Measurements from ENCODE around the gene NFIC.
A peak's percentile ranks its signal among the peaks of the same experiment; 100 is the strongest.

DNA sequence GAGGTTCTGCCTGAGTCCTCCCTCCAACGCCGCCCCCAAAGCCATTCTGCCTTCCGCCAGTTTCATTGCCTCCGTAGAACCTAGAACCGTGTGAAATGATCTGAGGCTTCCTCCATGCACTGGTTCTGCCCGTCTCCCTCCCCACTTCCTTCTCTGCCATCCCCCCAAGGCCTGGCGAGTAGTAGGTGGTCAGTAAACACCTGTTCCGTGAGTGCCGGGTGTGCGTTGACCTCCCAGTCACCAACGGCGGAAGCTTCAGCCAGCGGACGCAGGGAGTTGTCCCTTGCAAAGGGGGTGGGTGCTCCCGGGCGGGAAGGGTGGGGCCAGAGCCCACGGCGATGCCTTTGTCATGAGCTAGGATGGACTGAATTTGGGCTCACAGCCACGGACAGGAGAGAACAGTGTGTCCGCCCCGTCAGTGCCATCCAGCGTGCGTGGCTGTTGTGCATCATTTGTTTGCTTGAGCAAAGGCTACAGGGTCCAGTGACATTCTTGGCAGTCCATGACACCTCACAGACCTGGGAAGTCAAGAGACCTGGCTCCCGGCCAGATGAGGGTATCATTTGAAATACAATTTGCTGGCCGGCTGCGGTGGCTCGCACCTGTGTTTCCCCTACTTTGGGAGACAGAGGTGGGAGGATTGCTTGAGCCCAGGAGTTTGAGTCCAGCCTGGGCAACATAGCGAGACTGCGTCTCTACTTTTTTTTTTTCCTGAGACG is 43.1 kb downstream of the NFIC start:
- peak; percentile 93 for TF ChIP-seq POLR2A (IDR thresholded peaks at IDR 0.05)
- TF ChIP-seq, protein P1, sequence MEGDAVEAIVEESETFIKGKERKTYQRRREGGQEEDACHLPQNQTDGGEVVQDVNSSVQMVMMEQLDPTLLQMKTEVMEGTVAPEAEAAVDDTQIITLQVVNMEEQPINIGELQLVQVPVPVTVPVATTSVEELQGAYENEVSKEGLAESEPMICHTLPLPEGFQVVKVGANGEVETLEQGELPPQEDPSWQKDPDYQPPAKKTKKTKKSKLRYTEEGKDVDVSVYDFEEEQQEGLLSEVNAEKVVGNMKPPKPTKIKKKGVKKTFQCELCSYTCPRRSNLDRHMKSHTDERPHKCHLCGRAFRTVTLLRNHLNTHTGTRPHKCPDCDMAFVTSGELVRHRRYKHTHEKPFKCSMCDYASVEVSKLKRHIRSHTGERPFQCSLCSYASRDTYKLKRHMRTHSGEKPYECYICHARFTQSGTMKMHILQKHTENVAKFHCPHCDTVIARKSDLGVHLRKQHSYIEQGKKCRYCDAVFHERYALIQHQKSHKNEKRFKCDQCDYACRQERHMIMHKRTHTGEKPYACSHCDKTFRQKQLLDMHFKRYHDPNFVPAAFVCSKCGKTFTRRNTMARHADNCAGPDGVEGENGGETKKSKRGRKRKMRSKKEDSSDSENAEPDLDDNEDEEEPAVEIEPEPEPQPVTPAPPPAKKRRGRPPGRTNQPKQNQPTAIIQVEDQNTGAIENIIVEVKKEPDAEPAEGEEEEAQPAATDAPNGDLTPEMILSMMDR (IDR thresholded peaks at IDR 0.05), result no peak

Measured in right lobe of liver (tissue), 4 donors.